ENCODE results near the gene GCDH. TPM values are rescaled to one million over a fixed set of nuclear protein-coding genes. Genes with fewer than 3 reads are reported as not detected.
A peak's percentile ranks its signal among the peaks of the same experiment; 100 is the strongest.

GCDH gene
- total RNA-seq, 1 experiment from 2014 or later = 53.2 TPM

DNA sequence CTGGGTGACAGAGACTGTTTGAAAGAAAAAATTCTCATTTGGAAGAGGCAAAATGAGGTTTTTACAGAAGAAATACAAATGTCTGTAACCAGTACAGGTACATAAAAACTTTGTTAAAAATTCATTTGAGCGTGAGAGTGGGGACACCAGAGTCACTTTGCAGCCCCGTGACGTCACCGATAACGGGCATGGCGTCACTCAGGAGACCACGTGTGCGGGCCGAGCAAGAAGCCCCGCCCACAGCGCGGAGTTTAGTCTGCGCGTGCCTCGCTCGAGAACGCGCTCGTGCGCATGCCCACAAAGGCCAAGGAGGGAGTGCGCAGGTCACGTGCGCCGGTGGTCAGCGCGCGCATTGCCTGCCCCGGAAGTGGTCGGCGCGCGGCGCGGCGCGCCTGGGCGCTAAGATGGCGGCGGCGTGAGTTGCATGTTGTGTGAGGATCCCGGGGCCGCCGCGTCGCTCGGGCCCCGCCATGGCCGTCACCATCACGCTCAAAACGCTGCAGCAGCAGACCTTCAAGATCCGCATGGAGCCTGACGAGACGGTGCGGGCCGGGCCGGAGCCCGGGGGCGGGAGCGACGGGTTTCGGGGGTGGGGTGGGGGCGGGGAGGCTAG, 54.6 kb downstream of the GCDH start, which contains the start of gene RAD23A:
Gene RAD23A (plus strand): TSS at position 384 of the 613 bp plus-strand sequence. CDS start 87 bp downstream, at position 471.
- Histone ChIP-seq H4K5ac (ENCODE audit: insufficient read length, low read depth, low read length) (no peak within 1 kb of the TSS), H3T11ph (ENCODE audit: low read length) (no peak within 1 kb of the TSS), H3K18ac (ENCODE audit: insufficient read length, low read depth, low read length) (peak within 1 kb of the TSS; percentile 82), H4K91ac (ENCODE audit: insufficient read length, low read depth, low read length) (no peak within 1 kb of the TSS), H2BK20ac (ENCODE audit: low read depth, low read length, poor library complexity, severe bottlenecking) (no peak within 1 kb of the TSS), H3K4ac (ENCODE audit: low read depth, low read length) (no peak within 1 kb of the TSS), H3K27me3 (ENCODE audit: insufficient read depth, low read length) (no peaks in the 10 kb centered on the region), H3K79me2 (ENCODE audit: insufficient read depth, low read length) (no peaks in the 10 kb centered on the region; the same call in 1 of the 2 replicates), H3K14ac (ENCODE audit: insufficient read depth, low read length) (peak within 1 kb of the TSS; percentile 94), H3K9me3 (ENCODE audit: control insufficient read depth, low read depth, low read length) (no peaks in the 10 kb centered on the region), H3K4me2 (ENCODE audit: insufficient read depth, insufficient read length, low read length) (peak within 1 kb of the TSS; percentile 96), H3K9ac (ENCODE audit: extremely low read depth, insufficient read length, low read length) (peak within 1 kb of the TSS; percentile 97), H3K23me2 (ENCODE audit: insufficient read length, low read depth, low read length, poor library complexity, severe bottlenecking) (no peaks in the 10 kb centered on the region), H3K23ac (ENCODE audit: insufficient read length, low read depth, low read length) (no peak within 1 kb of the TSS), H3K79me1 (ENCODE audit: insufficient read depth, low read depth, low read length, poor library complexity, severe bottlenecking) (no peaks in the 10 kb centered on the region), H3K4me1 (ENCODE audit: insufficient read depth, low read length) (no peaks in the 10 kb centered on the region), H2BK12ac (ENCODE audit: insufficient read length, low read depth, low read length) (no peak within 1 kb of the TSS), H2BK120ac (ENCODE audit: low read depth, low read length, poor library complexity, severe bottlenecking) (no peak within 1 kb of the TSS), H2AK5ac (ENCODE audit: insufficient read length, low read length) (no peak within 1 kb of the TSS), H2BK5ac (ENCODE audit: insufficient read length, low read length) (no peak within 1 kb of the TSS), H3K27ac (ENCODE audit: insufficient read length, low read depth, low read length) (peak within 1 kb of the TSS; percentile 42), H2AFZ (ENCODE audit: low read length) (no peak within 1 kb of the TSS), H2BK15ac (ENCODE audit: low read depth, low read length) (no peak within 1 kb of the TSS), H4K8ac (replicated peaks; ENCODE audit: insufficient read length, low read depth, low read length) (no peak within 1 kb of the TSS), H4K20me1 (ENCODE audit: control insufficient read depth, insufficient read depth, insufficient read length) (no peaks in the 10 kb centered on the region), H3K56ac (ENCODE audit: insufficient read length, low read depth, low read length) (no peak within 1 kb of the TSS)
- peak within 1 kb of the TSS; percentile 99 for H3K27ac Mint-ChIP-seq
- H3K4me1 Mint-ChIP-seq = peaks cover 12 to 25% of the 10 kb centered on the region in 2 experiments
- peak within 1 kb of the TSS; percentile 79 to 90 for H3K4me3 Mint-ChIP-seq
- TF ChIP-seq, protein P1, sequence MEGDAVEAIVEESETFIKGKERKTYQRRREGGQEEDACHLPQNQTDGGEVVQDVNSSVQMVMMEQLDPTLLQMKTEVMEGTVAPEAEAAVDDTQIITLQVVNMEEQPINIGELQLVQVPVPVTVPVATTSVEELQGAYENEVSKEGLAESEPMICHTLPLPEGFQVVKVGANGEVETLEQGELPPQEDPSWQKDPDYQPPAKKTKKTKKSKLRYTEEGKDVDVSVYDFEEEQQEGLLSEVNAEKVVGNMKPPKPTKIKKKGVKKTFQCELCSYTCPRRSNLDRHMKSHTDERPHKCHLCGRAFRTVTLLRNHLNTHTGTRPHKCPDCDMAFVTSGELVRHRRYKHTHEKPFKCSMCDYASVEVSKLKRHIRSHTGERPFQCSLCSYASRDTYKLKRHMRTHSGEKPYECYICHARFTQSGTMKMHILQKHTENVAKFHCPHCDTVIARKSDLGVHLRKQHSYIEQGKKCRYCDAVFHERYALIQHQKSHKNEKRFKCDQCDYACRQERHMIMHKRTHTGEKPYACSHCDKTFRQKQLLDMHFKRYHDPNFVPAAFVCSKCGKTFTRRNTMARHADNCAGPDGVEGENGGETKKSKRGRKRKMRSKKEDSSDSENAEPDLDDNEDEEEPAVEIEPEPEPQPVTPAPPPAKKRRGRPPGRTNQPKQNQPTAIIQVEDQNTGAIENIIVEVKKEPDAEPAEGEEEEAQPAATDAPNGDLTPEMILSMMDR (conservative IDR thresholded peaks at IDR 0.05) = no peak
- 0 out of 5 replicates have a peak, but pooled peaks cover 0 to 3% of the 10 kb centered on the region in 2 experiments for H3K9me3 Mint-ChIP-seq
- no CpG with 5 or more reads among the region's 62 CpGs for WGBS (ENCODE audit: extremely low coverage, insufficient read length, low lambda C conversion rate)
- H3K27me3 Mint-ChIP-seq (ENCODE audit: low read depth) = no peaks in the 10 kb centered on the region
- DNase-seq = peak; percentile 97
- H3K36me3 Mint-ChIP-seq (ENCODE audit: insufficient read depth in 1 of 3, low read depth in 3 of 3) = peaks cover 57 to 83% (median 75%) of the 10 kb centered on the region in 3 experiments

Data from H9 (cell line).